WERI-Rb-1 (cell line): ENCODE results near the gene ENDOU.

ENCODE experiments used
- DNase-seq: peaks from one replicate; pipeline ENCODE4 v3.0.0-alpha.2; 2020
- H3K27ac ChIP-seq: fragments of 250-450 bp; sonication (Bioruptor Pico); 2 replicates; pipeline ENCODE4 v1.5.1; 2020; ENCODE audit warnings: mild to moderate bottlenecking, moderate library complexity
- H3K27me3 ChIP-seq: fragments of 250-450 bp; sonication (Bioruptor Pico); 2 replicates; pipeline ENCODE4 v1.5.1; 2021; ENCODE audit warnings: mild to moderate bottlenecking, low read depth, moderate library complexity; ENCODE audit not compliant: insufficient read depth, severe bottlenecking
- H3K36me3 ChIP-seq: fragments of 250-450 bp; sonication (Bioruptor Pico); 2 replicates; pipeline ENCODE4 v1.5.1; 2020; ENCODE audit warnings: mild to moderate bottlenecking, moderate library complexity
- H3K4me3 ChIP-seq: 2 replicates; pipeline ENCODE4 v1.5.1; 2011; ENCODE audit warnings: low read depth, mild to moderate bottlenecking, control low read depth, low read length
- H3K9me3 ChIP-seq: fragments of 250-450 bp; sonication (Bioruptor Pico); 2 replicates; pipeline ENCODE4 v1.5.1; 2021; ENCODE audit warnings: mild to moderate bottlenecking, moderate library complexity; ENCODE audit not compliant: severe bottlenecking
- TF ChIP-seq, protein P1 (sequence below): IDR thresholded peaks from 2 replicates; pipeline ENCODE4 v1.5.1; 2011; ENCODE audit warnings: low read depth, mild to moderate bottlenecking, control low read depth, inconsistent platforms, low read length

The ENDOU gene

DNA sequence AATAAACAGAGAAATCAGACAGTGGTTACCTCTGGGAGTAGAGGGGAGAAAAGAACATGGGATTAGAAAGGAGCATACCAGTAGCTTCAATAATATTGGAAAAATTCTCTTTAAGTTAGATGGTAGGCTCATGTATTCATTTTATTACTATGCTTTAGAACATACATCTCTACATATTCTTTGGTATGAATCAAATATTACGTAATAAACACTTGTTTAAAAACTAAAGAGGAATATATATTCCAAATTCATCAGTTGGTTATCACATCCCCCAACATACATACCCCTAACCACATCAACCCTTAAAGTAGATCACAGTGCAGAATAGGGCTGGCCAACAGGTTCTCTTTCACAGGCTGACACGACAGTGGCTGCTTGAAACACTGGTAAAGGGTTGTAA lies 25.0 kb downstream of the ENDOU start:
- Histone ChIP-seq H3K36me3 (peaks cover 36% of the 10 kb centered on the region), H3K9me3 (no peaks in the 10 kb centered on the region), H3K4me3 (no peak overlapping the region), H3K27me3 (no peaks in the 10 kb centered on the region), H3K27ac (no peak overlapping the region)
- DNase-seq: no peak
- TF ChIP-seq, protein P1, sequence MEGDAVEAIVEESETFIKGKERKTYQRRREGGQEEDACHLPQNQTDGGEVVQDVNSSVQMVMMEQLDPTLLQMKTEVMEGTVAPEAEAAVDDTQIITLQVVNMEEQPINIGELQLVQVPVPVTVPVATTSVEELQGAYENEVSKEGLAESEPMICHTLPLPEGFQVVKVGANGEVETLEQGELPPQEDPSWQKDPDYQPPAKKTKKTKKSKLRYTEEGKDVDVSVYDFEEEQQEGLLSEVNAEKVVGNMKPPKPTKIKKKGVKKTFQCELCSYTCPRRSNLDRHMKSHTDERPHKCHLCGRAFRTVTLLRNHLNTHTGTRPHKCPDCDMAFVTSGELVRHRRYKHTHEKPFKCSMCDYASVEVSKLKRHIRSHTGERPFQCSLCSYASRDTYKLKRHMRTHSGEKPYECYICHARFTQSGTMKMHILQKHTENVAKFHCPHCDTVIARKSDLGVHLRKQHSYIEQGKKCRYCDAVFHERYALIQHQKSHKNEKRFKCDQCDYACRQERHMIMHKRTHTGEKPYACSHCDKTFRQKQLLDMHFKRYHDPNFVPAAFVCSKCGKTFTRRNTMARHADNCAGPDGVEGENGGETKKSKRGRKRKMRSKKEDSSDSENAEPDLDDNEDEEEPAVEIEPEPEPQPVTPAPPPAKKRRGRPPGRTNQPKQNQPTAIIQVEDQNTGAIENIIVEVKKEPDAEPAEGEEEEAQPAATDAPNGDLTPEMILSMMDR: no peak

DNA sequence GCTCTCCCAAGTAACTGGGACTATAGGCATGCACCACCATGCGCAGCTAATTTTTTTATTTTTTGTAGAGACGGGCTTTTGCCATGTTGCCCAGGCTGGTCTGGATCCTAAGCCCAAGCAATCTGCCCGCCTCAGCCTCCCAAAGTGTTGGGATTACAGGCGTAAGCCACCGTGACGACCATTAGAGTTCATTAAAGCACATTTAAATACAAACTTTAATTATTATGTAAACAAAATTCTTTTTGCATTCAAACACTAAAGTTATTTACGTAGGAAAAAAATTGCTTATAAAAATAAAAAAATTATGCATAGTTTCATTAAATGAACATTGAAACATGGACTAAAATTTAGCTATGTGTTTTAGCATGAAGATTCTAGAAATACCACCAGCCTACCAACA lies 26.7 kb downstream of the ENDOU start:
- TF ChIP-seq, protein P1: no peak
- Histone ChIP-seq H3K4me3 (no peak overlapping the region), H3K9me3 (no peaks in the 10 kb centered on the region), H3K27ac (no peak overlapping the region), H3K27me3 (no peaks in the 10 kb centered on the region), H3K36me3 (peaks cover 47% of the 10 kb centered on the region)
- no peak for DNase-seq

DNA sequence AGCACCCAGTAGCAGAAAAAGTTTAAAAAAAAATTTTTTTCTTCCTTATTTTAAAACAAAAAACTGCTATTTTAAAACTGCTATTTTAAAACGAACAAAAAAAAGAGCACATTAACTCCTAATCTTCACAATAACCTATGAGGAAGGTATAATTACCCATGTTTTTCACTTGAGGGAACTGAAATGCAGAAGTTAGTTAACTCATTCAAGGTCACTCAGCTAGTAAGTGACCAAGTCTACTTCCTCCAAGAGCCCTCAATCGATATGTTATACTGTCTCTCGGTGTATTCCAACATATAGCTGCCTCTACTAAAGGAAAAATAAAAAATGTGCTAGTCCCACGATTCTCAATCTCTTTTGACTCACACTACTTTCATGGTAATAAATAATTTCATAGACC lies 27.2 kb downstream of the ENDOU start:
- Histone ChIP-seq H3K27ac (no peak overlapping the region), H3K36me3 (peaks cover 51% of the 10 kb centered on the region)
- TF ChIP-seq, protein P1: no peak

DNA sequence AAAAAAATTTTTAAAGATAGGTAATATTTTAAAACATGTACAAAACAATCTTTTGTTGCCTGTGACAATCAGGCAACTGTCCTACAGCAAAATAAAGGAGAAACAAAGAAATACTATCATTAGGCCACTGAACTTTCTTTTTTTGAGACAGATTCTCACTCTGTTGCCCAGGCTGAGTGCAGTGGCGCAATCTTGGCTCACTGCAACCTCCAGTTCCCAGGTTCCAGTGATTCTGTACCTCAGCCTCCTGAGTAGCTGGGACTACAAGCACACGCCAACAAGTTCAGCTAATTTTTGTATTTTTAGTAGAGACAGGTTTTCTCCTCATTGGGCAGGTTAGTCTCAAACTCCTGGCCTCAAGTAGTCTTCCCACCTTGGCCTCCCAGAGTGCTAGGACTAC lies 36.1 kb downstream of the ENDOU start:
- Histone ChIP-seq H3K36me3 (peaks cover 32% of the 10 kb centered on the region), H3K27me3 (no peaks in the 10 kb centered on the region), H3K9me3 (no peaks in the 10 kb centered on the region), H3K4me3 (no peak overlapping the region), H3K27ac (no peak overlapping the region)
- TF ChIP-seq, protein P1: no peak
- no peak for DNase-seq

More for the DNA sequence above, 27.2 kb downstream of the ENDOU start:
- DNase-seq: no peak
- Histone ChIP-seq H3K9me3 (no peaks in the 10 kb centered on the region), H3K27me3 (no peaks in the 10 kb centered on the region), H3K4me3 (no peak overlapping the region)

DNA sequence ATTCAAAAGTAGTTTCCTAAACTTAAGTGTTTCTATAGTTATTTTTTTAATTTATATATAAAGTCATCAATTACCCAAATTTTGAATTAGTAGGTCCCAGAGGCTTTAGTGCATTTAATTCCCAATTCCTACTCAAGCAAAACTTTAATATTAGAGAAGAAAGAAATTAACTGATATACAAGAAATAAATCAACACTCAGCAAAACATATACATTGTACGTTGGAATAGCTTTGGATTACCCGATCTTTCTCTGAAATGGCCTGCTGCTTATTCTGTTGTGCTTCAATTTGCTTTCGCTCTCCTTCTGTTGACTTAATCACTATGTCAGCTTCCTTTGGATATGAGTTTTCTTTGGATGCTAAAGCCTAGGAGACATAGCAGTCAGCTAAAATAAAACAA lies 37.7 kb downstream of the ENDOU start:
- TF ChIP-seq, protein P1: no peak
- no peak overlapping the region for H3K4me3 ChIP-seq
- no peak for DNase-seq
- no peaks in the 10 kb centered on the region for H3K9me3 ChIP-seq
- H3K36me3 ChIP-seq: peaks cover 23% of the 10 kb centered on the region
- H3K27me3 ChIP-seq: no peaks in the 10 kb centered on the region
- H3K27ac ChIP-seq: no peak overlapping the region

DNA sequence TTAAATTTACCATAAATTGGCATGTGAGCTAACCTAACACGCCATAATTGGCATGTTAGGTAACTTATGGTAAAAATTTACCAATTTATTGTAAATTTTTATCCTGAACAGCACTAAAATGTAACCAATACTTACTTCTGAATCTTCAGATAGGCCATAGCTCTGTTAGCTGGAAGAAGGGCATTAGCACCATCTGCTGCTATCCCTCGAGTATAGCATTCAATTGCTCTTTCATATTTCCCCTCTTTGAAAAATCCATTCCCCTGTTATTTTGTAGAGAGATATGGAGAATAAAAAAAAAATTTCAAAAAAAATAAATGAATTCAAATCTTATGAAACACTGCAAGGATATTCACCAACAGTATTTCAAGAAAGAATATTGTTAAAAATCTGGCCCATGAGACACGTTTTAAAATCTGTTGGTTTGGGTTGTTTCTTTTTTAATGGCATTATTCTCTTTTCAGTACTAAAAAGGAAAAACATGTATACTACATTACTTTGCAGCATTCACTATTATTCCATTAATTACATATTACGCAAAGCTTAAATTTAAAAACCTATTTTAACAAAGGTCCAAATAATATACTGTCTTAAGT lies 38.5 kb downstream of the ENDOU start:
- no peak for DNase-seq

More for the DNA sequence above, 38.5 kb downstream of the ENDOU start:
- no peak overlapping the region for H3K4me3 ChIP-seq
- no peaks in the 10 kb centered on the region for H3K27me3 ChIP-seq
- no peak overlapping the region for H3K27ac ChIP-seq
- H3K9me3 ChIP-seq: no peaks in the 10 kb centered on the region
- H3K36me3 ChIP-seq: peaks cover 18% of the 10 kb centered on the region
- TF ChIP-seq, protein P1: peak; percentile 49; the same call in 1 of the 2 replicates
